K562 (cell line): Measurements from ENCODE around the gene SLC38A7. TPM values are rescaled to one million over a fixed set of nuclear protein-coding genes. Genes with fewer than 3 reads are reported as not detected.

Experiments
- ELF1 ChIP-seq: fragments of 200-800 bp; sonication (Bioruptor generic); IDR thresholded peaks from 2 replicates; pipeline ENCODE4 v1.6.1; 2016; ENCODE audit warnings: missing genetic modification characterization, missing compliant biosample characterization
- FOXJ2 ChIP-seq: fragments of 200-800 bp; sonication (Bioruptor generic); IDR thresholded peaks from 2 replicates; pipeline ENCODE4 v1.6.1; 2016; ENCODE audit warnings: missing genetic modification characterization, missing compliant biosample characterization
- HDAC1 ChIP-seq, 2 experiments: fragments of 450-650 bp; IDR thresholded peaks; 2 replicates each; pipeline ENCODE4 v1.6.1; 2016 to 2017; ENCODE audit warnings: inconsistent platforms in 1 of 2, mild to moderate bottlenecking in 1 of 2, moderate library complexity in 1 of 2
- MBD2 ChIP-seq: sonication (generic); IDR thresholded peaks from 2 replicates; pipeline ENCODE4 v1.6.1; 2016; ENCODE audit warnings: low read depth, borderline replicate concordance
- MGA ChIP-seq: fragments of 450-650 bp; IDR thresholded peaks from 2 replicates; pipeline ENCODE4 v1.6.1; 2016; ENCODE audit warnings: mild to moderate bottlenecking, moderate library complexity
- SUPT5H ChIP-seq: fragments of 450-650 bp; IDR thresholded peaks from 2 replicates; pipeline ENCODE4 v1.6.1; 2016
- TOE1 ChIP-seq, 2 experiments: fragments of 450-650 bp in 1 of 2; sonication (generic) in 1 of 2; formaldehyde crosslinking in 1 of 2; IDR thresholded peaks; 2 replicates each; pipeline versions ENCODE4 v1.7.1 to v1.8.0; 2016 to 2022; ENCODE audit warnings: borderline replicate concordance in 2 of 2, mild to moderate bottlenecking in 2 of 2, antibody characterized with exemption in 1 of 2, inconsistent platforms in 1 of 2, low read depth in 1 of 2, missing genetic modification reagents in 1 of 2, moderate library complexity in 1 of 2
- ZNF197 ChIP-seq: fragments of 200-800 bp; sonication (Bioruptor generic); IDR thresholded peaks from 2 replicates; pipeline ENCODE4 v1.6.1; 2016; ENCODE audit warnings: low read depth, missing genetic modification characterization, missing compliant biosample characterization
- polyA plus RNA-seq, 8 experiments: library from polyadenylated mRNA; depleted of rRNA in 4 of 8; stranded (reverse) in 5 of 8; unstranded in 3 of 8; fragments of >200 nt; fragmentation: Nextera tagmentation in 2 of 8; fragmentation: Illumina TruSeq in 1 of 8; extraction: Ambion mirVana in 2 of 8; extraction: Trizol in 1 of 8; gene quantifications; 2 replicates each; pipeline versions ENCODE4 v1.2.1 to v1.2.3, GENCODE V29; 2011 to 2014; ENCODE audit warnings: inconsistent platforms in 1 of 8, missing spikeins in 1 of 8
- total RNA-seq, 7 experiments: library from RNA; depleted of rRNA in 6 of 7; stranded (reverse); fragments of >200 nt in 6 of 7; fragmentation: Illumina TruSeq in 2 of 7; extraction: Trizol in 2 of 7; gene quantifications; 2 replicates each; pipeline versions ENCODE4 v1.2.1 to v1.2.3, GENCODE V29; 2011 to 2021; ENCODE audit warnings: low replicate concordance in 1 of 7
- TF ChIP-seq, protein P1 (sequence below): fragments of 150-350 bp; conservative IDR thresholded peaks from 2 replicates; pipeline ENCODE4 v1.6.1; 2014; ENCODE audit warnings: low read length
- TF ChIP-seq, protein P2 (sequence below): fragments of 450-650 bp; IDR thresholded peaks from 2 replicates; pipeline ENCODE4 v1.6.1; 2016; ENCODE audit warnings: borderline replicate concordance

SLC38A7 gene
- total and polyA plus RNA-seq, 9 of the 15 experiments (the other 6 are each of a cell fraction or from before 2014, with no cell fraction given) = 2.7 to 12.2 (median 6.5) TPM

DNA sequence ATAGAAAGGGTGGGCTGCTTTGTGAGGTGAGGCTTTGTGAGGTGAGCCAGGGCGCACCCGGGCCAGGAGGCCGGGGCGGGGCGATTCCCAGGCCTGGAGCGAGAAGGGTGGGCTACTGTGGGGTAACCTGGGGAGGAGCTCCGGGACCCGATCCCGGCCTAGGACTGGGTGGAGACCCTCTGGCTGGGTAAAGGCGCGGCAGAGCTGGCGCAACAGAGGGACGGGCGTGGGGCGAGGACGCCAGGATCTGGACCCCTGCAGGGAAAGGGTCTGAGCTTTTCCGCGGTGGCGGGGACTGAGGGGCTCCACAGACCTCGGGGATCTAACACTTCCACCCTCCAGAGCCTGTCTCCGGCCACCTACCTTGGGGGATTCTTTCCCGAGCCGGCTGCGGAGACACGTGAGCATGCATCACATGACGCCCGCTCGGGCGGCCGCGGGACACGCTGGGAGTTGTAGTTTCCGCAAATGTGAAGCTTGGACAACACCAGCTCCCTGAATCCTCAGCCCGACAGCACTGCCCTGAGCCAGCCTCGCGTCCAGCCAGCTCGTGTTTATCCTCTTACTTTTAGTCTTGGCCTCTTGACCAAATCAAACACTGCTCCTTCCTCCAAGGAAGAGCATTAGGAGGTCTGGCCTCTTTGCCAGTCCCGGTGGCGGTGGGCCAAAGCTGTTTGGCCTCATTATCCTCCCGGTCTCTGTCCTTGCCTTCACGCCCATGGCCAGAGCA is at the start of gene SLC38A7 (continued):
- no peak for TF ChIP-seq MGA
- 0 out of 2 replicates have a peak, but pooled peaks have one; percentile 58 for TF ChIP-seq ZNF197 (CRISPR knock-in tag)
- TF ChIP-seq HDAC1 (IDR thresholded peaks at IDR 0.05) = peak; percentile 43 to 97; a peak in 3 of 4 replicates
- TF ChIP-seq FOXJ2 = peak; percentile 72
- TF ChIP-seq SUPT5H = peak; percentile 50; the same call in 1 of the 2 replicates
- TF ChIP-seq MBD2 = peak; percentile 77; the same call in 1 of the 2 replicates
- peak; percentile 95 for TF ChIP-seq TOE1 (IDR thresholded peaks at IDR 0.05; ENCODE audit: borderline replicate concordance)
- TF ChIP-seq TOE1 (CRISPR knock-in tag; IDR thresholded peaks at IDR 0.05; ENCODE audit: borderline replicate concordance, low read depth) = no peak
- TF ChIP-seq, protein P1, sequence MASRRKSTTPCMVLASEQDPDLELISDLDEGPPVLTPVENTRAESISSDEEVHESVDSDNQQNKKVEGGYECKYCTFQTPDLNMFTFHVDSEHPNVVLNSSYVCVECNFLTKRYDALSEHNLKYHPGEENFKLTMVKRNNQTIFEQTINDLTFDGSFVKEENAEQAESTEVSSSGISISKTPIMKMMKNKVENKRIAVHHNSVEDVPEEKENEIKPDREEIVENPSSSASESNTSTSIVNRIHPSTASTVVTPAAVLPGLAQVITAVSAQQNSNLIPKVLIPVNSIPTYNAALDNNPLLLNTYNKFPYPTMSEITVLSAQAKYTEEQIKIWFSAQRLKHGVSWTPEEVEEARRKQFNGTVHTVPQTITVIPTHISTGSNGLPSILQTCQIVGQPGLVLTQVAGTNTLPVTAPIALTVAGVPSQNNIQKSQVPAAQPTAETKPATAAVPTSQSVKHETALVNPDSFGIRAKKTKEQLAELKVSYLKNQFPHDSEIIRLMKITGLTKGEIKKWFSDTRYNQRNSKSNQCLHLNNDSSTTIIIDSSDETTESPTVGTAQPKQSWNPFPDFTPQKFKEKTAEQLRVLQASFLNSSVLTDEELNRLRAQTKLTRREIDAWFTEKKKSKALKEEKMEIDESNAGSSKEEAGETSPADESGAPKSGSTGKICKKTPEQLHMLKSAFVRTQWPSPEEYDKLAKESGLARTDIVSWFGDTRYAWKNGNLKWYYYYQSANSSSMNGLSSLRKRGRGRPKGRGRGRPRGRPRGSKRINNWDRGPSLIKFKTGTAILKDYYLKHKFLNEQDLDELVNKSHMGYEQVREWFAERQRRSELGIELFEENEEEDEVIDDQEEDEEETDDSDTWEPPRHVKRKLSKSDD = no peak
- TF ChIP-seq, protein P2, sequence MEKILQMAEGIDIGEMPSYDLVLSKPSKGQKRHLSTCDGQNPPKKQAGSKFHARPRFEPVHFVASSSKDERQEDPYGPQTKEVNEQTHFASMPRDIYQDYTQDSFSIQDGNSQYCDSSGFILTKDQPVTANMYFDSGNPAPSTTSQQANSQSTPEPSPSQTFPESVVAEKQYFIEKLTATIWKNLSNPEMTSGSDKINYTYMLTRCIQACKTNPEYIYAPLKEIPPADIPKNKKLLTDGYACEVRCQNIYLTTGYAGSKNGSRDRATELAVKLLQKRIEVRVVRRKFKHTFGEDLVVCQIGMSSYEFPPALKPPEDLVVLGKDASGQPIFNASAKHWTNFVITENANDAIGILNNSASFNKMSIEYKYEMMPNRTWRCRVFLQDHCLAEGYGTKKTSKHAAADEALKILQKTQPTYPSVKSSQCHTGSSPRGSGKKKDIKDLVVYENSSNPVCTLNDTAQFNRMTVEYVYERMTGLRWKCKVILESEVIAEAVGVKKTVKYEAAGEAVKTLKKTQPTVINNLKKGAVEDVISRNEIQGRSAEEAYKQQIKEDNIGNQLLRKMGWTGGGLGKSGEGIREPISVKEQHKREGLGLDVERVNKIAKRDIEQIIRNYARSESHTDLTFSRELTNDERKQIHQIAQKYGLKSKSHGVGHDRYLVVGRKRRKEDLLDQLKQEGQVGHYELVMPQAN = peak; percentile 96
- TF ChIP-seq ELF1 = peak; percentile 30; the same call in 1 of the 2 replicates
